Left colon (tissue), 2 donors: ENCODE measurements around the gene ZDHHC1. TPM values are rescaled to one million over a fixed set of nuclear protein-coding genes. Genes with fewer than 3 reads are reported as not detected.

Source experiments
- ATAC-seq: fragments of 200-7000 bp; cut with Tn5 transposase; one replicate; pipeline ENCODE4 v1.9.1; 2020; ENCODE audit warnings: mild to moderate bottlenecking, moderate library complexity
- DNase-seq, 2 donors: peaks; one replicate each; pipeline ENCODE4 v3.0.0-alpha.2; 2020
- intact Hi-C, 2 donors: fragments of 100-400 bp; cut with DNase I in 1 of 2; cut with micrococcal nuclease in 1 of 2; formaldehyde crosslinking; loops; one replicate each; pipeline versions ENCODE4 v1.11.2 to v1.14.0; 2022; cut with DNase I, micrococcal nuclease
- long read RNA-seq: library from polyadenylated mRNA; unstranded; transcript quantifications from one replicate; pipeline ENCODE4 v2.0.0, GENCODE V29; 2021
- total RNA-seq, 2 donors: library from RNA; stranded (reverse); fragmentation: NEBNext Ultra II Directional; extraction: Animal tissue kit (Norgen Biotek cat#: 25700); gene quantifications; one replicate each; pipeline ENCODE4 v1.2.1, GENCODE V29; 2021
- donor health status: DM: no; HTN: no; CAD: no.
- donor health status: DM: yes; HTN: yes; CAD: no.

The ZDHHC1 gene, protein sequence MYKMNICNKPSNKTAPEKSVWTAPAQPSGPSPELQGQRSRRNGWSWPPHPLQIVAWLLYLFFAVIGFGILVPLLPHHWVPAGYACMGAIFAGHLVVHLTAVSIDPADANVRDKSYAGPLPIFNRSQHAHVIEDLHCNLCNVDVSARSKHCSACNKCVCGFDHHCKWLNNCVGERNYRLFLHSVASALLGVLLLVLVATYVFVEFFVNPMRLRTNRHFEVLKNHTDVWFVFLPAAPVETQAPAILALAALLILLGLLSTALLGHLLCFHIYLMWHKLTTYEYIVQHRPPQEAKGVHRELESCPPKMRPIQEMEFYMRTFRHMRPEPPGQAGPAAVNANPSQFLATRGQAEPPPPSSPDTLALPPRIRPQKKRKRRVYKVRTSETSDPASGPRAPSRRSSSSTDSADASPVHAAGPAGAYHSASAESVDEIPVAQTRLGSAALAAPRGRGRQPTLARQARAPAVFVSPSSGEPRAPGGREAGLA
- total RNA-seq: 10 to 100 TPM; 10.7 to 12.5 TPM
- long read RNA-seq, partial matches to known transcripts: 7 of 12 reads
- long read RNA-seq, other reads (novel, unspliced or antisense): 2 of 12 reads

DNA sequence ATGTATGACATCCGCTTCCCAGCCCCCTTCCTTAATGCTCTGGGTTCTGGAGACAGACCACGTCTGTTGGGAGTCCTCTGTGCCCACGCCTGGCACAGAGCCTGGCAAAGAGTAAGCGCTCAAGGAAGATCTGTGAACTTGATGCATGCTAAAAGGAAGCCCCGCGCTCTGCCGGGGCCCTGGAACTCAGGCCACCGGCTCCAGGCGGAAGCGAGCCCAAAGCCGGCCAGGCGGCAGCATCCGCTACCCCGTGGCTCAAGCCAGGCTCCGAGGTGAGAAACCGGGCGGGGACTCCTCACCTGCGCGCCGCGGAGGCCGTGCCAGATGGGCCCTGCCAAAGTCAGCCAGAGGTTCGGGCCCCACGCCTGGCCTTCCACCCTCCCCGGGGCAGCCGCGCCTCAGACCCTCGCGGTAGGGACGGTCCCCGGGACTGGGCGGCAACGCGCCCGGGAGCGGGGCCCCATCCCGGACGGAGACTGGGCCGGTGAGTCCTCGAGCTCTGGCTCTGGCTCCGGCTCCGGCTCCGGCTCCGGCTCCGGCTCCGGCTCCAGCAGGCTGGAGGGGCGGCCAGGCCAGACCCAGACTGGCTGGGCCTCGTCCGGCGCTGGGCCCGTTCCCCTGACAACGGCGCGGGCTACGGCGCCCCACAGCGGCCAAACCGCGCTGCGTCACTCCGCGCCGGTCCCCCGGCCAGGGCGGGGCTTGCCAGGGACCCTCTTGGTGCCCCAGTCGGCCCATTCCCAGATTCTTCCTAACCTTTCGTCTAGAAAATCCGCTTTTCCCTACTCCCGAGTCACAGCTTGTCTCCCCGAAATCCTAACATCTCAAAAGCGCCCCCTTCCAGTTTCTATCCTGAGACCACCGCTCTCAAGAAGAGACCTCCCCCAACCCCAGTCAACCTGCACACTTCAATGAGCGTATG, at the start of gene ZDHHC1:
TSS of gene ZDHHC1 (minus strand) at position 606 of the 922 bp plus-strand sequence. CDS start 8,702 bp downstream, outside the sequence.
- intact Hi-C loops: no loop called here
- peak; percentile 50 to 74 for DNase-seq

DNA sequence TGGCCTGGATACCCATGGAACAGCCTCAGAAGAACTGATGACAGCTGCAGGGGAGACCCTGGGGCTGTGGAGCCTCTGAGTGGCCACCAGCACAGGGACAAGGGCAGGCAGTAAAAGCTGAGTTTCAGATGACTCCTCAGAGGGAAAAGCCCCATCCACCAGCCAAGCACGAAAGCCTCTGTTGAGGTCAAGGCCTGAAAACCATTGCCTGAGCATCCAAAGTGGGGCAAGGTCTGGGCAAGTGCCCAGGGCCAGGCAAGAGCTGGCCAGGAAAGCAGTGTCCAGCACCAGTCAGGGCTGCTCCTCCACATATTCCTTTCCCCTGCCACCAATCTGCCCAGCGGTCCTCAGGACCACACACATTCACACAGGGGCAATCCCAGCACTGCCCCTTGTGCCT, 48.3 kb upstream of the ZDHHC1 start:
- intact Hi-C loops: loop anchor here in 1 of 2 donors (5.0 kb wide), 1 partner anchor 37 kb away; no protein-coding TSS in a partner anchor
- DNase-seq: no peak
- ATAC-seq: no peak

More for the DNA sequence above, at the start of gene ZDHHC1:
- ATAC-seq: peak; percentile 90

DNA sequence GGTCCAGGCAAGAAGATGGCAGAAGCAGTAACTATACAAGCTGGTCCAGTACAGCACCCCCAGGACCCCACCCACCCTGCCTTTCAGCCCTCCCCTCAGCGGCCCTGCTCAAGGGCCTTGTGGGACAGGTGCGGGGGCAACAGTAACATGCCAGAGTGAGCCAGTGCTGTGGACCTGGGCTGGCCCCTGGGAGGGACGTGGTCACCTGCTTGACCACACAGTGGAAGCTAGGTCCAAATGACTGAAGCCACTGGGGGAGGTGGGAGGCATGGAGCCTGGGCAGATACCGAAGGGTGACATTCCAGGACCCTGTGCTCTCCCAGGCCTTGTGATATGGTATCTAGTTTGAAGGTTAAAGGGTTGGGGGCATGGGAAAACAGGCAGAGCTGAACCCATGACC, 47.4 kb upstream of the ZDHHC1 start:
- ATAC-seq (no peak), DNase-seq (no peak)
- intact Hi-C loops: loop anchor here in 1 of 2 donors (5.0 kb wide), 1 partner anchor 36 kb away; no protein-coding TSS in a partner anchor

DNA sequence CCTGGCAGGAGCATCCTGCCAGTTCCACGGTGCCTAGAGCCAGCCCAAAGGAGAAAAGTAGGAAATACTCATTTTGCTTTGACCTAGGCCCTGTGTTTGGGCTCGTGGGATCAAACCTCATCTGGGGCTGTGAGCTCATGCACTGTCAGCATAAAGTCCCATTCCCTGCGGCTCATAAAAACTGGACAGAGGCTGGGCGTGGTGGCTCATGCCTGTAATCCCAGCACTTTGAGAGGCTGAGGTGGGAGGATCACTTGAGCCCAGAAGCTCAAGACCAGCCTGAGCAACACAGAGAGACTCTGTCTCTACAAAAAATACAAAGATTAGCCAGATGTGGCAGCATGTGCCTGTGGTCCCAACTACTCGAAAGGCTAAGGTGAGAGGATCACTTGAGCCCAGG, 46.8 kb upstream of the ZDHHC1 start:
- peak; percentile 76 to 84 for DNase-seq
- intact Hi-C loops: loop anchor here in 1 of 2 donors (5.0 kb wide), 1 partner anchor 36 kb away; no protein-coding TSS in a partner anchor
- ATAC-seq: peak; percentile 42

DNA sequence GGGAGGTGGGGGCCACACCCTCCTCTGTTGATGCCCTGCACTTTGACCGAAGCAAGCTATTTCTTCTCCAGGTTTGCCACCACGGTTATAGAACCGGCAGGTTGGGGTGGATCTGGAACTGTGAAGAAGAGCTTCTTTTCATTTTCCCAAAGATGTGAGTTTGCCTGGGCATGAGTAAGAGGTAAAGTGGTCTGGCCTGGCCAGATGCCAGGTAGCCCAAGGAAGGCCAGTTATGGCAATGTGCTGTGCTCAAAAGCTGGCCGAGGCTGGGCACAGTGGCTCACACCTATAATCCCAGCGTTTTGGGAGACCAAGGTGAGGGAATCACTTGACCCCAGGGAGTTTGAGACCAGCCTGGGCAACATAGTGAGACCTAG, 46.0 kb upstream of the ZDHHC1 start:
- DNase-seq: no peak
- intact Hi-C loops: loop anchor here in 1 of 2 donors (5.0 kb wide), 1 partner anchor 35 kb away; no protein-coding TSS in a partner anchor
- no peak for ATAC-seq

DNA sequence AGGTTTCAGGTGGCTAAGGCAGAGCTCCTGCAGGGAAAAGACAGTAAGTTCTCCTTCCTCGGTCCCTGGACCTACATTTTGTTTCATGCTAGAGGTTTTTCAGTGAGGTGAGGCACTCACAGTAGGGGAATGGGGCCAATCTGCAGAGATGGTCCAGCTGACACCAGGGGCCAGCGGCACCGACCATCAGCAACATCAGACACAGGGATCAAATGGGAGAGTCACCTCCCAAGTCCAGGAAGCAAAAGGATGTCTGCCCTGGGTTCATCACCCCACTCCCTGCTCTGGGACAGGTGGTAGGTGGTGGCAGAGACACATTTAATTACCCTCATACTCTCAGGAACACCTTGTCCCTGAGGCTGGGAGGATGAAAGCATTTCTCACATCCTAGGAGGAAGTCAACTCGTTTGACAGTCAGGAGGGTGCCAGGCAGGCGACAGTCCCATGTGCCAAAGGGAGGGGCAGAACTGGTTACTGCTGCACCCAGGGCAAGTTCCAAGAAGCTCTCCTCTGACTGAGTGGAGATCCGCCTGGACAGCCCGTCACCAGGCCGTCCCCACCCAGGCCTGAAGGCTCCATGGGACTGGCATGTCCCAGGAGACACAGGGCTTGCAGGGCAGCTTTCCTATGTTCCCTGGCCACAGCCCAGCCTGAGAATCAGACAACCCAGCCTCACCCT, 45.5 kb upstream of the ZDHHC1 start:
- intact Hi-C loops: loop anchor here in 1 of 2 donors (5.0 kb wide), 1 partner anchor 34 kb away; no protein-coding TSS in a partner anchor
- DNase-seq (peak; percentile 87 to 97), ATAC-seq (peak; percentile 64)

DNA sequence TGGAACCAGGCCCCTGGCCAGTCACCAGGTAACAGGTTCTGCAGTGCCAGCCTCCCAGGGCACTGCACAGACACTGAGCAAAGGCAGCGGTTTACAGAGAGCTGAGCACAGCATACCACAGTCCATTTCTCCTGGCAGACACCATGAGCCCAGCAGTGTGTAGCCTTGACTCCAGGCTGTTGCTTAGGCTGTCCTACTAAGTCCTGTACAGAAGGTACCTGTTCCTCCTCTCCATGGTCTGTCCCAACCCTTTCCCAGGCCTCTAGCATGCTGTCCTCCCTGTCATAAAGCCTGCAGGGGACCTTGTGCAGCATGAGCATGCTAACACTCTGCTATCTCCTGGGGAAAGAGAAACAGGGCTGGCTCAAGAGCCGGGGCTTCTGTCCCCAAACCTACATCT, 44.7 kb upstream of the ZDHHC1 start:
- ATAC-seq (no peak), DNase-seq (no peak)
- intact Hi-C loops: loop anchor here in 1 of 2 donors (5.0 kb wide), 1 partner anchor 34 kb away; no protein-coding TSS in a partner anchor

DNA sequence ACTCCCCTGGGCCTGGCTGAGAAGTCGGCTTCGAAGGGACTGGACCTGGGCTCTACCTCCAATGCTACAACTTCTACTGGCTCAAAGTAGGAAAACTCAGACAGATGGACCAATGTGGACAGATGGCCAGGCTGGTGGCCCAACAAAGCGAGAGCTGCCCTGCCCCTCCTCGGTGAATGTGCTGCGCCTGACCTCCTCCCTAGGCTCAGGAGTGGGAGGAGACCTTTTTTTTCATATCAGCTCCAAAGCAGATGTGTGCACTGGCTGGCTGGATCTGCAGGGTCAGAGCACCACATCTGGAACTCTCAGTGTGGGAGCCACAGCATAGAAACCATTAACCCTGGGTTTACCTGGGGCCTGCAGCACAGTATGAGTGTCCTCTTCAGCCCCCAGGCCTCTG, 43.9 kb upstream of the ZDHHC1 start:
- intact Hi-C loops: loop anchor here in 1 of 2 donors (5.0 kb wide), 1 partner anchor 33 kb away; no protein-coding TSS in a partner anchor
- DNase-seq: peak; percentile 50 to 62
- peak; percentile 12 for ATAC-seq

DNA sequence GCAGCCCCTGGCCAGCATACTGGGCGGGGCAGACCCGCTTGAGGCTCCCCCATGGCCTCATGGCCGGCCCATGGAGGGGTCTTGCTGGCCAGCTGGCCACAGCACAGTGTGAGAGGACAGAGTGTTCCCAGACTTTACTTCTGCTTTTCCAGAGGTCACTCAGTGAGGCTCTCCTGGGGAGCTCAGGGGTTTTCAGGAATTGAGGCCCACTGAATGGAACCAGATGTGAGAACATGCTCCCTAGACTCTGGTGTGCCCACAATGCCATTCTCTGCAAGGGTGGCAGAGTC, 43.5 kb upstream of the ZDHHC1 start:
- DNase-seq: no peak
- no peak for ATAC-seq
- intact Hi-C loops: loop anchor here in 1 of 2 donors (5.0 kb wide), 1 partner anchor 33 kb away; no protein-coding TSS in a partner anchor

DNA sequence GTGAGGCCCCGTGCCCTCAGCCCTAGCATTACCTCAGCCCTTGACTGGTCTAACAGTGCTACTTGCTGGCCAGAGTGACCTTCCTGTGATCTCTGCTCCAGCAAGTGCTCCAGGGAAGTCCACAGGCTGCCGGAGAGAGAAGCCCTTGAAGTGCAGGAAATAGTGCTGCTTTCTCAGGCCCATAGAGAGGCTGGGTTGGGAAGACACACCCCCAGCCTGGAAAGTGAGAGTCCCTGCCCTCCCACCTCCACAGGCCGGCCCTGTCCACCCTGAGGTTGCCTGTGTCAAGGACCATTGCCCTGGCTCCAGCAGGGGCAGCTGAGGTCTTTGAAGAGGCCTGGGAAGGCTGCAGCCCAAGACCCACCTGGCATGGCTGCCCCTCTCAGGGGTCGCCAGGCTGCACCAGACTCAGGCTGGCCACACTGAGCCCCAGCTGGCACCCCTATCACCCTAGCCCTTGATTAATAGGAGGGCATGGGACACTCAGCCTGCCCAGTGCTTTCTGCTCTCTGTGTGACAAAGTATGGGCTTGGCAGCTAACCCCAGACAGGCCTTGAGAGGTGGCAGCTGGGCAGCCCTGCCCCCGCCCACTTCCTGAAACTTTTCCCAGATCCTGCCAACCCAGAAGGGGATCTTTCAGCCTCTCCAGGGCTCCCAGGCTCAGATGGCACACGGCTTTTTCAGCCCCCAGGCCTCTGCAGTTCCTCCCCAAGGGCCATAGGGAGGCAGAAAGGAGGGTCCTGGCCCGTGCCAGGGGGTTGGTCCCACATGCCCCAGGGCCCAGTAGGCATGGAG, 43.0 kb upstream of the ZDHHC1 start:
- peak; percentile 42 for ATAC-seq
- intact Hi-C loops: no loop called here

DNA sequence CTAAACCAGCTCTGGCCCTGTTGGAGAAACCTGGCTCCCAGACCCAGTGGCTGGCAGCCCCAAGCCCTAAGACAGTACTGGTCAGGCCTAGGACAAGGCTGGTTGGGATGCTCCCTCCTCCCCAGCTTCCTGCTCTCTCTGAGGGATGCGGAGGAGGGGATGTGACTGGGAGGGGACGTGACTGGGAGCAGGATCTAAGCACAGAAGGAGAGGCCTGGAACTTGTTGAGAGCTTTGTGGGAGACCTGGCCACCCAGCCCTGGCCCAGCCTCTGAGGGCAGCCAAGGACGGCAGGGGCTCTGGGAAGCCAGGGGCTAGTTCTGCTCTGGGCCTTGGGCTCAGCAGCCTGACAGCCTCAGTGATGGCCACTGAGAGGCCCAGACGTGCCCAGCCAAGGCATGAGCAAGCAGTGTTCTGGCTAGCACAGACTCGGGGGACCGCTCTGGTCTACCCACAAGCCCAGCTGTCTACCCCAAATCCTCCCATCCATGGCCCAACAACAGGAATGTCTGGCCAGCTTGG, 41.9 kb upstream of the ZDHHC1 start:
- ATAC-seq (no peak), DNase-seq (peak in 1 of 2 donors; percentile 33)
- intact Hi-C loops: no loop called here

More for the DNA sequence above, 43.0 kb upstream of the ZDHHC1 start:
- peak; percentile 79 to 83 for DNase-seq

DNA sequence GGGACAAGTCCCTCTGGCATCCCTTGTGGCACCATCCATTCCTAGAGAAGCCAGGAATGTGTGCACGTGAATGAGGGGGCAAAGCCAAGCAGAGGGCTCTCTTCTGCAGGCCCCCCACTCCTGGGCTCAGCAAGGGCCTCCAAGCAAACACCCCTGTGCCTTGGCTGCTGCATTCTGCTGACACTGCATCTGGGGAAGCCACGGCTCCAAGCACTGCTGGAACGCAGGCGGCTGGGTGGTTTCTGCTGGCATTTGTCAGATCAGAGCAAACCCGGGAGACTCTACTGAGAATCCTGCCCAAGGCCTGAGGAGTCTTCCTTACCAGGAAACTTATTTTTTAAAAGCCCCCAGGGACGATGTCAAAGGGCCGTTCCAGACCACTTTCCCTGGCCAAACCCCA, 41.3 kb upstream of the ZDHHC1 start:
- ATAC-seq (no peak), DNase-seq (no peak)
- intact Hi-C loops: no loop called here

DNA sequence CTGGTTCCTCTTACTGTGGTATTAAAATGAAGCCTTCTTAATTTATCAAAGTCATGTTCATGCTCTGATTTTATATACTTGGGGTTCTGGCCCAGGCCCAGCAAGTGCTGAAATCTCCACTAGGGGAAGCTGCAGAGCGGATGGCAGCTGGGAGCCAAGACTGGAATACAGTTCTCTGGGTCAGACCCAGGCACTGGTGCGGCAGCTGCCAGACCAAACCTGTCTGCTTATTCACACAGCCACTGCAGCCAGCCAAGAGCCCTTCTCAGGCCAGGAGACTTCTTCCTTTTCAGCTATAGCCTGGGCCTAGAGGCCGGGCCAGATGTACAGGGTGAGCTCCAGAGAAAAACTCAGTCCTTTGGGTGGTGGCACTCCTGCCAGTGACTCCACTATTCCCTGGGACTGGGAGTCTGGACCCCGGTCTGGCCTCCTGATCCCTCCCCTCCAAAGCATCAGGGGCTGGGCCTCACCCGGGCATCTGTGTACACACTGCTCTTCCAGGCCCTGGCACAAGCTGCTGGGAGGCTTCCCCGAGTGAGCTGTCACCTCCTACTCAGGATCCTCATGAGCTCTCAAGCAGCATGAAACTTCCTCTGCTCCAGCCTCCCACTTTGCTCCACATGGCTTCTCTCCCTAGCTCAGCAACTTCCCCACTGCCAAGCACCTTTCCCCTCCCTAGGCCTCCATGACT, 40.3 kb upstream of the ZDHHC1 start:
- ATAC-seq: peak; percentile 28
- peak; percentile 76 to 87 for DNase-seq
- intact Hi-C loops: no loop called here

DNA sequence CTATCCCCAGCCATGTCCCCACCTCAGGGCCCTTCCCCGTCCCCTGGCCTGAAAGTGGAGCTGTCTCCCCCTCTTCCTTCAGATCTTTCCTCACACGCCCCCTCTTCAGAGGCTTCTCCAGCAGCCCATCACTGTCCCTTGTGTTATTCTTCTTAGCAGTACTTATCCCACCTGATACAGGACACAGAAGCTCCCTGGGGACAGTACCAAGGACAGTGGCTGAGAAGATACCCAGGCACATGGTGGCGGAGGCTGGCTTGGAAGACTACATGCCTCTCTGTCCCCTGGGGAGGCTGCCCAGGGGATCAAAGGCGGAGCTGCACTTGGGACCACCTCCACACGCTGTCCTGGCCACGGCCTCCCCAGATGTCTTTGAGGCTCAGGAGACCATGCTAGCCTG, 38.6 kb upstream of the ZDHHC1 start:
- ATAC-seq: no peak
- DNase-seq: no peak
- intact Hi-C loops: no loop called here

DNA sequence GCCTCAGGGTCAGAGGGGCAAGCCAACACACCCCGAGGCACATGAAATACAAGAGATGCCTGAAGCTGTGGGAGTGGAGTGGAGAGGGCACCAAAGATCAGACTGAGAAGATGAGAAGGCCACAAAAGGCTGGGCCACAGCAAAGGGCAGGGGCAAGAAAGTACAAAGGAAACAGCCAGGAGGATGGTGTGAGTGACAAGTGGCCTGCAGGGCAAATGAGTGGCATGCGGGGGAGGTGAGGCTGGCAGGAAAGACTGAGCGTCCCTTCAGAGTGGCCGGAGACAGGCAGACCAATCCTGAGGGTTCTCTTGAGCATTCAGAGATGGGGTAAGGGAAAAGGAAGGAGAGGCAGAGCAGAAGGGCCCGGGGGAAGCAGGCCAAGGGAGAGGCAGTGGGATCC, 37.8 kb upstream of the ZDHHC1 start:
- intact Hi-C loops: no loop called here
- DNase-seq (no peak), ATAC-seq (no peak)

DNA sequence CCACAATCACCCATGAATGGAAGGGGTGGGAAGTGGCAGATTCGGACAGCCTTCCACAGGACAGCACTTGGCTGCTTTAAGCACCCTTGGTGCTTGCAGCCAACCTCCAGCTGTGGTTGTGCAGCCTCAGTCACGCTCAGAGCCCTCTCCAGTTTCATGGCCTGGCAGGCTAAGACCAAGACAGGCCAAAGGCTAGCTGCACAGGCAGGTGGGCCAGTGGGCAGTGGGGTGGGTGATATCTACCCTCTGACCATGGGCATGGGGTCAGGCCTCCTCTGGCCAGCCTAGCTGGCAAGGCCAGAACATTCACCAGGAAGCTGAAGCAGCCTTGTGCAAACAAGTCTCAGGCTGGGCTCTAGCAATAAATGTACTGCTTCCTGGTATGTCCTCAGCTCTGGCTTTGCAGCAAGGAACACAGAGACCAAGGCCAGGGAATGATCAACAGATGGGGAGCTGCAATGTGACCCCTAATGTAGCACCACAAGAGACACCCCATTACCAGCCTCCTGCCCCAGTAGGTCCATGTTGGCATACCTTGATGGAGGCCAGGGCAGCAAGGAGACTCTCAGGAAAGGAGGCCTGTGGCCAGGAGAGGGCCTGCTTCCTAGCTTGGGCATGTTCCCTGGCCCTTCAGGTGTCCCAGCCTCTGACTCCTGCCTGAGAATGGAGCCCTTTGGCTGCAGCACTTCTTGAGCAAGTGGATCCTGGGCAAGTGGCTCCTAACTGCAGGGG, 35.6 kb upstream of the ZDHHC1 start:
- ATAC-seq (peak; percentile 70), DNase-seq (peak; percentile 44 to 77)
- intact Hi-C loops: no loop called here
